ENCODE measurements around the gene RASA3. TPM values are rescaled to one million over a fixed set of nuclear protein-coding genes. Genes with fewer than 3 reads are reported as not detected.

RASA3 gene
- total RNA-seq, 4 donors from 2014 or later, result 28.1 to 73.4 (median 56.8) TPM

DNA sequence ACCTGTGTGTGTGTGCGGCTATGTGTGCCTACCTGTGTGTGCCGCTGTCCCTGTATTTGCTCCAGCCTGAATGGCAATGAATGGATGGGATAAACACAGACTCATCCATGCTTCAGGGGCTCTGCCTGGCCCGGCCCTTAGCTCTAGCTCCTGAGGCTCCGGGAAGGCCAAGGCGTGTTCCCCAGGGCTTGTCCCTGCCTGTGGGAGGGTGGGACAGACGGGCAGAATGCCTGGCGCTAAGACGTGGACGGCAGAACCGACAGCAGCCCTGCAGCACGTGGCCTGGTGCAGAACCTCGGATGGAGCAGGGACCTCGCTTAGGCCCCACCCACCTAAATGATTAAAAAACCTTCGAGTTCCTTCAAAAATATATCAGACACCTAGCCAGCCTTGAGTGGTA is 100.8 kb downstream of the RASA3 start:
- TF ChIP-seq, protein P1, sequence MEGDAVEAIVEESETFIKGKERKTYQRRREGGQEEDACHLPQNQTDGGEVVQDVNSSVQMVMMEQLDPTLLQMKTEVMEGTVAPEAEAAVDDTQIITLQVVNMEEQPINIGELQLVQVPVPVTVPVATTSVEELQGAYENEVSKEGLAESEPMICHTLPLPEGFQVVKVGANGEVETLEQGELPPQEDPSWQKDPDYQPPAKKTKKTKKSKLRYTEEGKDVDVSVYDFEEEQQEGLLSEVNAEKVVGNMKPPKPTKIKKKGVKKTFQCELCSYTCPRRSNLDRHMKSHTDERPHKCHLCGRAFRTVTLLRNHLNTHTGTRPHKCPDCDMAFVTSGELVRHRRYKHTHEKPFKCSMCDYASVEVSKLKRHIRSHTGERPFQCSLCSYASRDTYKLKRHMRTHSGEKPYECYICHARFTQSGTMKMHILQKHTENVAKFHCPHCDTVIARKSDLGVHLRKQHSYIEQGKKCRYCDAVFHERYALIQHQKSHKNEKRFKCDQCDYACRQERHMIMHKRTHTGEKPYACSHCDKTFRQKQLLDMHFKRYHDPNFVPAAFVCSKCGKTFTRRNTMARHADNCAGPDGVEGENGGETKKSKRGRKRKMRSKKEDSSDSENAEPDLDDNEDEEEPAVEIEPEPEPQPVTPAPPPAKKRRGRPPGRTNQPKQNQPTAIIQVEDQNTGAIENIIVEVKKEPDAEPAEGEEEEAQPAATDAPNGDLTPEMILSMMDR (IDR thresholded peaks at IDR 0.05), result no peak
- no peak for DNase-seq (ENCODE audit: low spot score)
- no peak for ATAC-seq (ENCODE audit: low FRiP score)

- ATAC-seq (ENCODE audit: low FRiP score) (no peak), DNase-seq (ENCODE audit: low spot score) (no peak)
- TF ChIP-seq, protein P1 (IDR thresholded peaks at IDR 0.05), result no peak
Measured at GRCh38 chr13:114030666-114031610, 101.5 kb downstream of the RASA3 start.

GRCh38 chr13:114029866-114030625 is 102.4 kb downstream of the RASA3 start:
- TF ChIP-seq, protein P1 (IDR thresholded peaks at IDR 0.05), result no peak
- DNase-seq (ENCODE audit: low spot score) (no peak), ATAC-seq (ENCODE audit: low FRiP score) (no peak)

- DNase-seq (ENCODE audit: low spot score), result no peak
- TF ChIP-seq, protein P1 (IDR thresholded peaks at IDR 0.05), result no peak
Measured at GRCh38 chr13:114027826-114028225, 104.6 kb downstream of the RASA3 start.

GRCh38 chr13:114027046-114027715 is 105.2 kb downstream of the RASA3 start:
- DNase-seq (ENCODE audit: low spot score) (no peak), ATAC-seq (ENCODE audit: low FRiP score) (no peak)
- TF ChIP-seq, protein P1 (IDR thresholded peaks at IDR 0.05), result no peak

More at GRCh38 chr13:114027826-114028225, 104.6 kb downstream of the RASA3 start:
- no peak for ATAC-seq (ENCODE audit: low FRiP score)

DNA sequence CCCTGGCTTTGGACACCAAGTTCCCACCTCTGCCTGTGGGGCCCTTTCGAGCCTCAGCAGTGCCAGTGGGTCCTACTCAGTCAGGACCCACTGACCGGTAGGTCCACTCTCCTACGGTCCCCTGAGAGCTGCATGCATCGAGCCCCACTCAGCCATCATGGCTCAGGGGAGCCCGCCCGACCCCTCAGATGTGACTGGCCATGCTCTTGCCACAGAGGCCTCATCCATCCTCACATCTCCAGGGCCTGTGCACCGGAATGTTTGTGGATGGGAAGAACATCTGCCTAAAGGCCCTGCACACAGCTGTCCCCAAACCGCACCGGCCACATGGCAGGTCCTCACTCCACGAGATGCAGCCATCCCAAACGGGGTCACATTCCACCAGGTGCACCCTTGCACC is 105.9 kb downstream of the RASA3 start:
- ATAC-seq (ENCODE audit: low FRiP score), result no peak
- no peak for DNase-seq (ENCODE audit: low spot score)

More for the DNA sequence above, 105.9 kb downstream of the RASA3 start:
- TF ChIP-seq, protein P1 (IDR thresholded peaks at IDR 0.05), result no peak
